Right atrium auricular region (tissue), 2 donors: ENCODE data around the gene INHA. TPM values are rescaled to one million over a fixed set of nuclear protein-coding genes. Genes with fewer than 3 reads are reported as not detected.
A peak's percentile ranks its signal among the peaks of the same experiment; 100 is the strongest.

Experiments used
- DNase-seq: peaks from one replicate; pipeline ENCODE4 v3.0.0-alpha.2; 2019; ENCODE audit warnings: low spot score
- H3K27ac ChIP-seq, 2 donors: fragments of 200-600 bp; sonication (generic); 1 replicate in 1 of 2; 2 replicates in 1 of 2; pipeline ENCODE4 v1.5.1; 2016 to 2019
- H3K27me3 ChIP-seq, 2 donors: fragments of 200-600 bp; sonication (generic); one replicate each; pipeline versions ENCODE4 v1.5.1 to v1.6.0; 2017 to 2019
- H3K36me3 ChIP-seq: fragments of 200-600 bp; sonication (generic); one replicate; pipeline ENCODE4 v1.5.1; 2016
- H3K4me1 ChIP-seq, 2 donors: fragments of 200-600 bp; sonication (generic); one replicate each; pipeline versions ENCODE4 v1.5.1 to v1.6.0; 2017 to 2019
- H3K4me3 ChIP-seq, 2 donors: fragments of 200-600 bp; sonication (generic); 1 replicate in 1 of 2; 2 replicates in 1 of 2; pipeline ENCODE4 v1.5.1; 2017 to 2019; ENCODE audit warnings: mild to moderate bottlenecking in 1 of 2, moderate library complexity in 1 of 2
- H3K9me3 ChIP-seq, 2 donors: fragments of 200-600 bp; sonication (generic); one replicate each; pipeline ENCODE4 v1.5.1; 2019
- CTCF ChIP-seq, 2 donors: fragments of 200-600 bp; sonication (generic); IDR thresholded peaks; one replicate each; pipeline ENCODE4 v1.5.1; 2019; ENCODE audit warnings: antibody characterized with exemption in 2 of 2
- total RNA-seq, 2 donors: library from RNA; depleted of rRNA; stranded (reverse); fragments of >200 nt; gene quantifications; one replicate each; pipeline ENCODE4 v1.1.0, GENCODE V29; 2016

The INHA gene
- total RNA-seq = 10 to 100 TPM in 1 of 2 donors, 1 to 10 TPM in 1; 1.0 to 28.3 TPM

GRCh38 chr2:219572237-219573001 lies at the start of gene INHA:
TSS of gene INHA (plus strand) at chr2:219572310. CDS start at chr2:219572375, 65 bp downstream.
- no peak for TF ChIP-seq CTCF (IDR thresholded peaks at IDR 0.05)
- H3K36me3 ChIP-seq = no peaks in the 10 kb centered on the region
- H3K4me3 ChIP-seq = peak within 1 kb of the TSS; percentile 73 to 80
- no peaks in the 10 kb centered on the region for H3K9me3 ChIP-seq
- no peak for DNase-seq
- no peaks in the 10 kb centered on the region for H3K27me3 ChIP-seq
- peaks cover 0 to 21% of the 10 kb centered on the region in 2 donors for H3K4me1 ChIP-seq
- H3K27ac ChIP-seq = peak within 1 kb of the TSS; percentile 89 to 93

- peak overlapping the region; percentile 88 to 92 for H3K27ac ChIP-seq
- peaks cover 0 to 58% of the 10 kb centered on the region in 2 donors for H3K4me1 ChIP-seq
Observed at GRCh38 chr2:219523031-219523671, 49.0 kb upstream of the INHA start.

GRCh38 chr2:219524817-219525216 lies 47.3 kb upstream of the INHA start:
- Histone ChIP-seq H3K27ac (peak overlapping the region; percentile 9 to 92), H3K27me3 (no peaks in the 10 kb centered on the region), H3K4me3 (no peak overlapping the region), H3K4me1 (peaks cover 0 to 57% of the 10 kb centered on the region in 2 donors), H3K9me3 (no peaks in the 10 kb centered on the region), H3K36me3 (no peaks in the 10 kb centered on the region)
- no peak for DNase-seq
- no peak for TF ChIP-seq CTCF (IDR thresholded peaks at IDR 0.05)

More at GRCh38 chr2:219523031-219523671, 49.0 kb upstream of the INHA start:
- no peak for DNase-seq
- no peak for TF ChIP-seq CTCF (IDR thresholded peaks at IDR 0.05)
- no peaks in the 10 kb centered on the region for H3K27me3 ChIP-seq
- H3K4me3 ChIP-seq = peak overlapping the region in 1 of 2 donors; percentile 41
- no peaks in the 10 kb centered on the region for H3K36me3 ChIP-seq
- no peaks in the 10 kb centered on the region for H3K9me3 ChIP-seq

GRCh38 chr2:219525533-219526232 lies 46.4 kb upstream of the INHA start:
- no peak for TF ChIP-seq CTCF (IDR thresholded peaks at IDR 0.05)
- H3K27me3 ChIP-seq = no peaks in the 10 kb centered on the region
- no peaks in the 10 kb centered on the region for H3K36me3 ChIP-seq
- H3K9me3 ChIP-seq = no peaks in the 10 kb centered on the region
- H3K4me1 ChIP-seq = peaks cover 0 to 55% of the 10 kb centered on the region in 2 donors
- peak overlapping the region; percentile 72 to 80 for H3K27ac ChIP-seq
- DNase-seq = no peak
- H3K4me3 ChIP-seq = no peak overlapping the region

GRCh38 chr2:219526320-219527075 lies 45.6 kb upstream of the INHA start:
- Histone ChIP-seq H3K4me3 (no peak overlapping the region), H3K4me1 (peaks cover 0 to 46% of the 10 kb centered on the region in 2 donors), H3K9me3 (no peaks in the 10 kb centered on the region), H3K27ac (peak overlapping the region; percentile 72 to 80), H3K27me3 (no peaks in the 10 kb centered on the region), H3K36me3 (no peaks in the 10 kb centered on the region)
- DNase-seq = no peak
- no peak for TF ChIP-seq CTCF (IDR thresholded peaks at IDR 0.05)
